ENCODE measurements around the gene LRP1B.
"Not testable (repeated sequence)": the region's sequence is repeated elsewhere in the genome, so short reads cannot be mapped to it uniquely, and the experiment has no call there.

The LRP1B gene

DNA sequence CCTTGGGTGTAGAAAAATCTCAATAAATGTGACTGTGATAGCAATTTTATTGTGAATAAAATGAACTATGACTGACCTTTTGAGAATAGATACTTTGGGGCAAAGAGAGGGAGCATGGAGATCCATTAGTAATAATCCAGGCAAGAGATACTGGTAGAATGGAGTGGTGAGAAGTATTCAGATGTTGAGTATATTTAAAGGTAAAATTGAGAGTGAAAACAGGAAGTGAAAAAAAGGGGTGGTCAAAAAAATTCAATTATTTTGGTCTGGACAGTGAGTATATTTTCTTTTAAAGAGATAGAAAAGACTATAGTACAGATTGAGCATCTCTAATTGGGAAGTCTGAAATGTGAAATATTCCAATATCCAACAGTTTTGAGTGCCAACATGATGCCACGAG, 1835.0 kb downstream of the LRP1B start:
- DNase-seq (ENCODE audit: low spot score): no peak
- TF ChIP-seq, protein P1, sequence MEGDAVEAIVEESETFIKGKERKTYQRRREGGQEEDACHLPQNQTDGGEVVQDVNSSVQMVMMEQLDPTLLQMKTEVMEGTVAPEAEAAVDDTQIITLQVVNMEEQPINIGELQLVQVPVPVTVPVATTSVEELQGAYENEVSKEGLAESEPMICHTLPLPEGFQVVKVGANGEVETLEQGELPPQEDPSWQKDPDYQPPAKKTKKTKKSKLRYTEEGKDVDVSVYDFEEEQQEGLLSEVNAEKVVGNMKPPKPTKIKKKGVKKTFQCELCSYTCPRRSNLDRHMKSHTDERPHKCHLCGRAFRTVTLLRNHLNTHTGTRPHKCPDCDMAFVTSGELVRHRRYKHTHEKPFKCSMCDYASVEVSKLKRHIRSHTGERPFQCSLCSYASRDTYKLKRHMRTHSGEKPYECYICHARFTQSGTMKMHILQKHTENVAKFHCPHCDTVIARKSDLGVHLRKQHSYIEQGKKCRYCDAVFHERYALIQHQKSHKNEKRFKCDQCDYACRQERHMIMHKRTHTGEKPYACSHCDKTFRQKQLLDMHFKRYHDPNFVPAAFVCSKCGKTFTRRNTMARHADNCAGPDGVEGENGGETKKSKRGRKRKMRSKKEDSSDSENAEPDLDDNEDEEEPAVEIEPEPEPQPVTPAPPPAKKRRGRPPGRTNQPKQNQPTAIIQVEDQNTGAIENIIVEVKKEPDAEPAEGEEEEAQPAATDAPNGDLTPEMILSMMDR (IDR thresholded peaks at IDR 0.05; ENCODE audit: extremely low read depth, missing control alignments): no peak

DNA sequence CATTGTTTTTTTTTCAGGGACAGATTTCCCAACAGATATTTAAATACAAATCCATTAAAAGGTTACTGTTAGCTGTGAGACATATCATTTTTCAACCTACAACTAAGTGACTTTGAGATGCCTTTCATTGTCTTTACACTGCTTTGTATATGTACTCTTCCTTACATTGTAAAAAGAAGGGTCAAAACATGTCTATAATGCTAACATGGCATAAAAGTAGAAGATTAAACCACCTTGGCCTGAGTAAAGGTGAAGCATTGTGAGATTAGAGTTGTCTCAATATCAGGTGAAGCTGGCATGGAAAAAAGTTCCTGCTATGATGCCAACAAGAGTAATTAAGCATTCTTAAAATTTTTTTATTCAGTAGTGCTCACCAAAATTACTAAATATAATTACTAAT, 1842.1 kb downstream of the LRP1B start:
- TF ChIP-seq, protein P1 (IDR thresholded peaks at IDR 0.05; ENCODE audit: extremely low read depth, missing control alignments): no peak
- DNase-seq (ENCODE audit: low spot score): no peak

DNA sequence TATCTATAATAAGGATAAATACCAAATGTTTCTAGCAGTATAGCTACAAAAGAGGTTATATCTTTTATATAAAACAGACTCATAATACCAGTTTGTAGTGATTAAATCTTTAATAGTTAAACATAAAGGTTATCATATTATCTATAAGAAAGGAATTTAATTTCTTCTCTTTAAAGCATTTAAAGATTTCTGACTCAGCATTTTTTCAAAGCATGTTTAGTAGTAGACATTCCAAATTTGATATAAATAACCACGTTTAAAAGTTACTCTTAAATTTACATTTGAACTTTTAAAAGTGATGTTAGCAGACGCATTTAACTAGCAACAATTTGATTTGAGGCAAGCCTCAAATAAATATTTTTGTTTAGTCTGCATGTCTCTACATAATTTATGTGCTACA, 1842.6 kb downstream of the LRP1B start:
- TF ChIP-seq, protein P1 (IDR thresholded peaks at IDR 0.05; ENCODE audit: extremely low read depth, missing control alignments): no peak
- no peak for DNase-seq (ENCODE audit: low spot score)

DNA sequence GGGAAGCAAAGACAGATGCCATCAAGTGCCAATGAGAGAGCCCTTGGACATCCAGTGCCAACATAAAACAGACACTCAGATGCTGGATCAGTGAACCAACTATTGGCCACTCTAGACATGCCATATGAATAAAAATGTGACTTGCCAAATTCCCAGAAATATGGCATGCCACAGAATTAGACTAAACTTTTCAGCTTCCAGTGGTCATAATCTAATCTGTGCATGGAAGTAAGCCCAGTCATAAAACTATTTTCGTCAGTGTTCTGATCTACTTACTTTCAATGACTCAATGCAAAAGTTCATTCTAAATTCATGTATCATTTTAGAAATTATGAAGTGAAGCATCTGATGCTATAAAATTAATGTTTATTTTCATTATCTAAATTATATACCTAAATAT, 1844.4 kb downstream of the LRP1B start:
- no peak for DNase-seq (ENCODE audit: low spot score)
- TF ChIP-seq, protein P1 (IDR thresholded peaks at IDR 0.05; ENCODE audit: extremely low read depth, missing control alignments): no peak

DNA sequence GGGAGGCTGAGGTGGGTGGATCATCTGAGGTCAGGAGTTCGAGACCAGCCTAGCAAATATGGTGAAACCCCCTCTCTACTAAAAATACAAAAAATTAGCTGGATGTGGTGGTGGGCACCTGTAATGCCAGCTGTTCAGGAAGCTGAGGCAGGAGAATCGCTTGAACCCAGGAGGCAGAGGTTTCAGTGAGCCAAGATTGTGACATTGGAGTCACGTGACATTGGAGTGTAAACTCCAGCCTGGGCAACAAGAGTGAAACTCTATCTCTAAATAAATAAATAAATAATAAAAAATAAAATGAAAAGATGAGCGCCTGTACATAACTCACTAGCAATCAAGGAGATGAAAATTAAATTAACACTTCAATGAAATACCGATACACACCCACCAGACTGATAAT, 1853.5 kb downstream of the LRP1B start:
- DNase-seq (ENCODE audit: low spot score): not testable (repeated sequence)

DNA sequence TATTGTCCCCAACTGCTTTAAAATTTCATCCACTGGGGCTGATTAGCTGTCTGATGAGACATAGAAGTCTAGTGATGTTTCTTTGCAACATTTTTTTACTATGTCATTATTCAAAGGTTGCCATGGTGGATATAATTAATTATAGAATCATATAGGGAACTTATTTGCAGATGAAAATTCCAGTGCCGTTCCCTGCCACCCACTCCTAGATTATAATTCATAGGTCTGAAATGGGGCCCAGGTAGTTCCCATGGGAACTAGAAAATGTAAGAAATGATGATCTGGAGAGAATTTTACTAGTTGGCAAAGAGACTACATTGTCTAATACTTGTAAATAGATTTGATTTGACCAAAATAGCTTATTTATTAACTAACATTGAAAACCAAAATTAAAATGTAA, 1854.2 kb downstream of the LRP1B start:
- TF ChIP-seq, protein P1 (IDR thresholded peaks at IDR 0.05; ENCODE audit: extremely low read depth, missing control alignments): no peak
- DNase-seq (ENCODE audit: low spot score): no peak

DNA sequence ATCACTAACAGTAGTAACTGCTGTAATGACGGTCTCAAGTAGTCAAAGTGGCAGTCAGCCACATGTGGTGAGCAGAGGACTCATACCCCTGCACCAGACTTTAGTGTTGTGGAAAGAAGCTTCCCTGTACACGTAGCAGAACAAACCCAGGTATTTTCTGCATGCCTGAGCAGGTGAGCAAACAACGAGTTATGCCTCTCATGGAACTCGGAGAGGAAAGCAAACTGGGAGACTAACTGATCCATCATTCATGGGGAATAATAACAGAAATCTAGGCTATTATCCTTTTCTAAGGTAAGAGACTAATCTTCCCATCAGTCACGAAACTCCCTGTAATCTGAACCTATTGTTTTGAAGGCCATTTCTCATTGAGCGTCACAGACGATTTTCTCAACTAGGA, 1855.4 kb downstream of the LRP1B start:
- TF ChIP-seq, protein P1 (IDR thresholded peaks at IDR 0.05; ENCODE audit: extremely low read depth, missing control alignments): no peak
- DNase-seq (ENCODE audit: low spot score): no peak

DNA sequence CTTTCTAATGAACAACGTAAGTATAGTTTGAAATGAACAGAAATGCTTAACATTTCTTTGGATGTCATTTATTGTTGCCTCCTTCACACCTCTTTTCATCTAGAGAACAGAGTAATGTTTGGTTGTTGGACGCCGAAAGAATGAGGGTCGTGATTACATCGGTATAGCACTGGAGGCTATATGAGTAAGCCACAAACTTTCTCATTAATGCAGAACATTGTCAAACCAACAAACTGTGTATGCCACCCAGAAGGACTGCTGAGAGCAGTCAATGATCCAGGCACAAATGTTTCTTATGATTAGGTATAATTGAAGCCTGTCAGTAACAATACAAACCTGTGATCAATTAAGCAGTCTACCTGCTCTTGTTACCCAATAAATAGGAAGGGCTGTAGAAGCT, 1855.9 kb downstream of the LRP1B start:
- DNase-seq (ENCODE audit: low spot score): no peak
- TF ChIP-seq, protein P1 (IDR thresholded peaks at IDR 0.05; ENCODE audit: extremely low read depth, missing control alignments): no peak

Data from GM20000 (cell line).